HG02852 (cell line): ENCODE results near the gene SLC25A51.

Experiments
- ATAC-seq: cut with Tn5 transposase; IDR thresholded peaks from one replicate; pipeline ENCODE4 v1.9.1; 2021; ENCODE audit warnings: mild to moderate bottlenecking, moderate library complexity; ENCODE audit not compliant: unreplicated experiment

The SLC25A51 gene

DNA sequence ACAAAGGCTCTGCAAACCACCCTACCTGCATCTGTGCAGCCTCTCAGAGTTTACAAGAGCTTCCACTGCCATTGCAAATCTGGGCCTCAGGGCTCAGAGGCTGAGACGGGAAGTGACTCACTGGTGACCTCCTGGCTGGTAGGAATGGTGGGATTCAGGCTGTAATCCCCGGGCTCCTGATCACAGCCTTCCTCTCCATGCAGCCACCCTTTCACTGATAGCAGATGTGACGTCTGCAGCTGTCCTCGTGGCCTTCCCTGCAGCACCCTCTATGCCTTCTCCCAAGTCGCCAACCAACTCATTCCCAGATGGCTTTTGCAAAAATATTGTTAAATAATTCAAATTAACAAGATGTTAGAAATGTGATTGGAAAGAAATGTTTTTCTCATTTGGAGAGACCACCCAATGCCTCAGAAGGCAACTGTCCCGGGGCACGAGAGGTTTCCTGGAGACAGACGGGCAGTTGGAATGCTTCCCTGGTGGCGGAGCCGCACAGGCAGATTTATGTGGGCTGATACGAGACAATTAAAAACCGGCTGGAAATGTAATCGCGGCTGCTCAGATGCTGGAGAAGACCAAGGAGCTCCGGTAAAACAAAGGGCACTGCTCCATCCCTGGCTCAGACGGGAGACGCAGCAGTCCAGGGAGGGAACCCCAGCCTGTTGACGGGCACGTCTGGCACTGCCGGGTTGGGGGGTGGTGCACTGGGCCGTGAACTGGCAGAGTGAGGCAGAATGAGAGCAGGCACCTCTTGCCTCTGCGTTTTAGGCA lies 34.4 kb upstream of the SLC25A51 start:
- ATAC-seq: no peak

DNA sequence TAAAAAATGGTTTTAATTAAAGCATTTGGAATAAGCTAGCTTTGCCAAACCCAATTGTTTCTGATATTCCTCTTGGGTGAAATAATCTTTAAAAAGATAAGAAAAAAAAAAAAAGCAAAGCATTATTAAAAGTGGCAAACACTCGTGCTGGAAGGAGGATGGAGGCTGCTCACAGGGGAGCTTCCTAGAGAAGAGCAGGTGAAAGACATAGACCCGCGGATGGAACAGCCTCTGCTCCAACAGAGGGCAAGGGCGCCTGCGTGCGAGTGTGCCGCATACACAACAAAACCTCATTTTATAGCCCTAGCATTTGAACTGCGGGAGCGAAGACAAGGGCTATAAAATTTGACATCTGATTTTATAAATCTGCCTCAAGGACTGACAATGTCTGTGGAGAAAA lies 33.4 kb upstream of the SLC25A51 start:
- no peak for ATAC-seq

DNA sequence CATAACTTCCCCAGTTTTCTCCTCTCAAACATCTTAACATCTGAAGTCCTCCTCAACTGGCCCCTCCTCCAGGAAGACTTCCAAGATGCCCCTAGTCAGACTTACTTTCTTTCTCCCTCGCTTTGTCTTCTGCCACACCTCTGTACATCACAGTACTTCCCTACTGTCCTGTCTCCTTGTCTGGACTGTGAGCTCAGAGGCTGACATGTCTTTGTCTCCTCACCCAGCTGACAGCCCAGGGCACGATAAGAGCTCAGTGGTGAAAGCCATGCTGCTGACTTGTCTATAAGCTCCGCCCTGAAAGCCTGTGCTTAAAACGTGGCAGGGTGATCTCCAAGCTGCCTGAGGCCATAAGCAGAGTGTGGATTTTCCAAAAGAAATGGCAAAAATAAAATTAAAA lies 33.0 kb upstream of the SLC25A51 start:
- no peak for ATAC-seq

DNA sequence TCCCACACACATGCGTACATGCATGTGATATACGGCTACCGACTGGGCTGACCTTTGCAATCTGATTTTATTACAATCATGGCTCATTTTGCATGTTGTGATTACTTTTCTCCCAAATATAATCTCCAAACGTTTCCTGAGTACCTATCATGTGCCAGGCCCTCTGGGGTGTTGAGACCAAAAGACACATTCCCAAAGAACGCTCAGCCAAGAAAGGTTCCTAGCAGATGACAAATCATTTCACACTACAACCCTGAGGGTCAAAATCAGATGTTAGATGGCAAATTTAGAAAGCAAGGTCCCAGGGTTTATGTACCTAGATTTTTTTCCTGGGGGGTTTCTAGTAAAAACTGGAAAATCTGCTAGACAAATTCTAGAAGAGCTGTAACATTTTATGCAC lies 32.4 kb upstream of the SLC25A51 start:
- ATAC-seq: no peak

DNA sequence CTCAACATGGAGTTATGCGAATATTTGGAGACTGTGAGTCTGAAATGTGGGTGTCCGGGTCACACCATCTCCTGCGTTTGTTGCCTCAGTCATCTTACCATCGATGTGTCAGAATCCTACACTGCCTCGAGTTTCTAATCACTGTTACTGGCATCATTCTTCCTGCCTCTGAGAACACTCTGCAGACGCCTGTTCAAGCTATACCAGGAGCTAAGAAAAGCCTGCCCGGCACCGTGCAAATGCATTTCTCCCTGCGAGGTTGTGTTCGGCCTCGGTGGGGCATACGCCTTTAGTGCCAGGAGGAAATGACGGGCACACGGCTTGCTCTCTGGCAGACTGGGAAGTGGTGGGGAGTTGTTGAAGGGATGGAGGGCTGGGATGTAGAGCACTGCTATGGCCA lies 31.2 kb upstream of the SLC25A51 start:
- ATAC-seq: no peak

DNA sequence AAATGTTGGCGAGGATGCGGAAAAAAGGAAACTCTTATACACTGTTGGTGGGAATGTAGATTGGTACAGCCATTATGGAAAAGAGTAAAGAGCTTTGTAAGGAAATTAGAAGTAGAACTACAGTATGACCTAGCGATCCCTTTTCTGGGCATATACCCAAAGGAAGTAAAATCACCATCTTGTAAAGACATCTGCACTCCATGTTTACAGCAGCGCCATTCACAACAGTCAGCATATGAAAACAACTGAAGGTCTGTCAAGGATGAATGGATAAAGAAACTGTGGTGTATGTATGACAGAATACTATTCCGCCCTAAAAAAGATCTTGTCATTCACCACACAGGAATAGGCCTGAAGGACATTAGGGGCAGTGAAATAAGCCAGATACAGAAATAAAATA lies 27.7 kb upstream of the SLC25A51 start:
- ATAC-seq: no peak

DNA sequence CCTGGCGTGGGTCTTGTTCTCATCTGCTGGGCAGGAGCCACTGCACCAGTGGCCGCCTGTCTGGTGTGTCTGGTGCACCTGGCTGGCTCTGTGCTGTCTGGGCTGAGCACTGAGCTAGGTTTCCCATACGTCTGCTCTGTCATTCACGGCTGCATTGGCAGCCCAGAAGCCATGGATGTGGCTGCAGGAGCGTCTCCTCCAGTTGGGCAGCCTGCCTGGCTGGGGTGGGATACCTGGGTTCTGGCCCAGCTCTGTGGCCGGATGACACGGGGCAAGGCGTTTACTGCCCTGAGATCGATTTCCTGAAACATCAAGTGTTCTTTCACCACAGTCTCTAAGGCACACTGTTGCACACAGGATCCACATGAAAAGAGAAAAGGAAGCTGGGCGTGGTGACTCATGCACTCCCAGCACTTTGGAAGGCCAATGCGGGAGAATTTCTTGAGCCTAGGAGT lies 25.5 kb upstream of the SLC25A51 start:
- no peak for ATAC-seq

DNA sequence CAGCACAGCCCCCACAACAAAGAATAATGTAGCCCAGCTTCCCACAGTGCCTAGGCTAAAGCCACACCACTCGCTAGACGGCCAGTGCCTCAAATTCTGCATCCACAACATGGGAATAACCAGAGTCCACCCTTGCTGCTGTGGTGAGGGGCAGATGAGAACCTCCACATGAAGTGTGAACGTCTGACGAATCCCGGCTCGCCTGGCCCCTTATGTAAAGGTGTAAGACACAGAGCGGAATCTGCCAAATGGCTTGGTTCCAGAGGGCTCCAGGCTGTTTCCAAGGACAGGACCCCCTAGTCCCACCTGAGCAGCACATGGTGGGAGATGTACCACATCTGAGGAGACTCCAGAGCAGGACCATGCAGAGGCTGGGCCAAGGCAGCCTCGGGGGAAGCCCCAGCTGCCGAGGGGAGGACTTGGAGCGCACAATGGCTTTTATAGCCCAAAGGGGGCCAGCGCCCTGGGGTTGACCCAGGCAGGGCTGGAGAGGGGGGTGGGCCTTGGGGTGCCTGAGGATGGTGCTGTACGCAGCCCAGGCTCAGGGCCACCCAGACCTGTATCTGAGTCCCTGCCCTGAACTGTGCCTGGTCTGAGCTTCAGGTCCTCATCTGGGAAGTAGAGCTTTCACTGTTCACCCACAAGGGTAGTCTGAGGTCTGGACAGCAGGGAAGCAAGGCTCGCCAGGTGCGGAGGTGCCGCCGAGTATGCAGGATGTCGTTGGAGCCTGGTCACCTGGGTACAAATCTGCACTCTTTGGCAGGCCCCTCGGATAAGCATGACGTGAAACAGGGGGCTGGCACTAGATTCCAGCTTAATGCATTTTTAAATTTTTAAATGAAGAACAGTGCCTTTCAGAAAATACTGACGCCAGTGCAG lies 24.9 kb upstream of the SLC25A51 start:
- ATAC-seq: no peak

DNA sequence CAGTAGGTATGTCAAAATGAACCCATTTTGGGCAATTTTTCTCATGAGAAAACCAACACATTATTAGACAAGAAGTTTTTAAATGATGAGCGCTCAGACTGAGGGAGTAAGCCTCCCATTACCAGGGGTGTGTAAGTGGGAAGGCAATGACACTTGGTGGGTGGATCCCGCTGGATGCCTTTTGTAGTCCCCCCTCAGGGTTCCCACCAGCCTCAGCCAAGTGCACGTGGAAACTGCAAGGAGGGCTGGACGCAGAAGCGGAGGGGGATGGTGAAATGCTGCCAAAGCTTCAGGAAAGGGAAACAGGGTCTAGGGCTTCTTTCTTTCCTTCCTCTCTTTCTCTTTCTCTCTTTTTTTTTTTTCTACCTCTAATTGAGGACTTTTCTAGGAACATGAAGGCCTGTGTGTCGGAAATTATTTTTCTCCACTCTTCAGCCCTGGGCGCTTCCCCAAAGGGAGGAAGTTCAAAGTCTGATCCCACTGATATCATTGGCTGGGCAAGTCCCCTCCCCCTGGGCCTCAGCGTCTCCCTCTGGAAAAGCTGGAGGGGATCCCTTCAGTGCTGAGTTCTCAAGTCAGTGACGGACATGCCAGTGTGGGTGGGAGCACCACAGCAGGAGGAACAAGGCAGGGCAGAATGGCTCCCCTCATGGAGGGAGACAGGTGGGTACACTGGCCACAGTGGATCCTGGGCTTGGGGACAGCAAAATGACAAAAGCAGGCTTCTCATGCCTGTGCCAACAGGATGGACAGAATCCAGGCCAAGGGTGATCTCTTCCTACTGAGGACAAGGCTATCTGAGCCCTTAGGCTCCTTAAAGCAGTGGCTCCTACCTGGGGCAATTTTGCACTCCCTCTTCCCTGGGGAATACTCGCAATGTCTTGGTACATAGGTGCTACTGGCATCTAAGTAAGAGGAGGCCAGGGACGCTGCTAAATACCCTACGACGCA lies 23.9 kb upstream of the SLC25A51 start:
- no peak for ATAC-seq

DNA sequence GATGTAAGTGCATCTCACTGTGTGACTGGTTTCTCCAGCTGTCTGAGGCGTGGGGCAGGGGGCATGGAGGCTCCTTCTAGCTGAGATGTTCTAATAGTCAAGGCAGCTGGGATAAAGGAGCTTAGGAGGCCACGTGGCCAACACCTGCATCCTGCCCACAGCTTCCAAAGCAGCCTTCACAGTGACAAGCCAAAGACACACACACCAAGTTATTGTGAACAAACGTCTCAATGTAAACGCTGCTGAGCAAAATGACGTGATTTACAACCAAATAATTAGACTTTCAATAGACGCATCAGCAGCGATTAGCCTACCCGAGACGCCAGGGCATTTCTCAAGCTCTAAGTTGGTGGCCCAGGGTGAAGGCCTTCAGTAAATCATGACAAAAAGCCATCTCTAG lies 23.2 kb upstream of the SLC25A51 start:
- no peak for ATAC-seq

DNA sequence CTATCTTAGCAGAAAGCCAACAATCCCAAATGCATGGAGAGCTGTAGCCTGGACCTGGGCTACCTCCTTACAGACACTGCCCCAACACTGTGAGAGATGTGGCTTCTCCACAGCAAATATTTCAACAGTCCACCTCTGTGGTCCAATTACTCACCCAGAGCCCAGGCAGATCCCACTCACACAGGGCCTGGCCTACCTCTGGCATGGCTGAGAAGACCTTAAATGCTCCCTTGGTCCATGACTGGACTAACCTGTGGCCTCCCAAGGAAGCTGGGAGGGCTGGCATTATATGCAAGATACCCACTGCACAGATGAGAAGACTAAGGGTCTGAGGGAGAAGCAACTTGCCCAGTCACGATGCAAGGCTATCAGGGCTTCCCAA lies 22.8 kb upstream of the SLC25A51 start:
- no peak for ATAC-seq

DNA sequence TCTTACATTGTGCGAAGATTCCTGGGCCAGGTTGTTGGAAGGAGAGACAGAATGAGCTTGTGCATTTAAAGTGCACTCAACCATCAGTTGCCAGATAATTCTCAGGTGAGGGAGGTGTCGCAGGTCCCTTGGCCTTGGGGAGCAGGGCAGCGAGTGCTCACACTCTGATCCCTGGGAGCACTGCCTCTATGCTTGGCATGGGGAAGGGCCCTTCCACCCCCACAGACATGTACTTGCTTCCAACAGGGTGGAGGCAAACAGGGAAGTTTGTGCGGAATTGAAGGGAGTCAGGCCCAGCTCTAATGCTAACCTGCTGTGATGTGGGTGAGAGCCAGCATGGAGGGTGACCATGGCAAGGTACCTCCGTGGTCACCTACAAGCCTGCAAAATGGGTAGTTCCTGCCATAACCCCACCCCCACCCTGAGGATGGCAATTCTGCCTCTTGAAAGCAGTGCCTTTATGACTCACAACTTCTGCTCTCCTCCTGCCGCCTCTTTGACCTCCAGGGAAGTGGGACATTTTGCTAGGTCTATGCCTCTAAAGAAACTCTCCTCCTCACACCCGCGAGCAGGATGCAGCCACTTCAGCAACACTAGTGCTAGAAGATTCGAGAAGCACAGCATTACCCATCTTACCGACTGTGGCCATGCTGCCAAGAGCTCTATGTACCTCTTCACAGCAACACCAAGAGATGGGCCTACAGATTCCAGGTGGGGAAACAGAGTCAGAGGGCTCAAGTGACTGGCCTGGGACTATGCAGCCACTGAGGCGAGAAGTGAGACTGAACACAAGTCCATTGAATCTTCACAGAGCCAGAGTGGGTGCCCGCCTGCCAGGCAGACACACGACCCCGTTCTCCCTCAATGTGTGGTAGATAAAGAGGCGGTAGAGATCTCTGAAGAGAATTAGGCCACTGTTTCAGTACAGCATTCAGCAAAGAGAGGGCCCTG lies 22.1 kb upstream of the SLC25A51 start:
- no peak for ATAC-seq

DNA sequence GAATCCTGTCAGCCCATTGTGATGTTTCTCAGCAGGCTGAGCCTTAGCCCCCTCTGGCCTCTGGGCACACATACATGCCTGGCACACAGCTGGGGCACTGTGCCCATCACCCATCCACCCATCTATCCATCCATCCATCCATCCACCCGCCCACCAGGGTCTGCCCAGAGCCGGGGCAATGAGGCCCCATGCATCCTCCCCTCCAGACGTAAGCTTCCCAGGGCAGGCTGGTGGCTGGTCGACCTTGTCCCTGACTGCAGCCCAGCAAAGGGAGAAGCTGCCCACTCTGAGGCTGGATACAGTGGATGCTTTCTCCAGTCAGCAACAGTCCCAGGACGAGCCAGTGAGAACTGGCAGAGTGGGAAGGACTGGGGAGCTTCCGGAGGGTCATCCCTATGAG lies 21.1 kb upstream of the SLC25A51 start:
- ATAC-seq: no peak

DNA sequence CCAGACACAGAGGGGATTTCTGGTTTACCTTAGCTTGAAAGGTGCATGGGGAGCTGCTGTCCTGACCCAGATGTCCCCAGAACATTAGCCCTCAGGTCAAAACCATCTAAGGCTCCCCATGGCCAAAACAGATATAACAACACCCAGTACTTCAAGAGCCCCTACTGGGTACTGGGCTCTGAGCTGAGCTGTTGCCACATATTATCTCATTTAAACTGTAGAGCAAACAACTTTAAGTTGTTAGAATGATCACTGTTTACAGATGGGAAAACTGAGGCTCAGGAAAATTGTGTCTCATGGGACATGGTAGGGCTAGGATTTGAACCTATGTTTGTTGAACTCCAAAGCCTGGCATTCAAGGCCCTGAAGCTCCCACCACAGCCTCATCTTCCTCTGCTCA lies 20.6 kb upstream of the SLC25A51 start:
- ATAC-seq: no peak

DNA sequence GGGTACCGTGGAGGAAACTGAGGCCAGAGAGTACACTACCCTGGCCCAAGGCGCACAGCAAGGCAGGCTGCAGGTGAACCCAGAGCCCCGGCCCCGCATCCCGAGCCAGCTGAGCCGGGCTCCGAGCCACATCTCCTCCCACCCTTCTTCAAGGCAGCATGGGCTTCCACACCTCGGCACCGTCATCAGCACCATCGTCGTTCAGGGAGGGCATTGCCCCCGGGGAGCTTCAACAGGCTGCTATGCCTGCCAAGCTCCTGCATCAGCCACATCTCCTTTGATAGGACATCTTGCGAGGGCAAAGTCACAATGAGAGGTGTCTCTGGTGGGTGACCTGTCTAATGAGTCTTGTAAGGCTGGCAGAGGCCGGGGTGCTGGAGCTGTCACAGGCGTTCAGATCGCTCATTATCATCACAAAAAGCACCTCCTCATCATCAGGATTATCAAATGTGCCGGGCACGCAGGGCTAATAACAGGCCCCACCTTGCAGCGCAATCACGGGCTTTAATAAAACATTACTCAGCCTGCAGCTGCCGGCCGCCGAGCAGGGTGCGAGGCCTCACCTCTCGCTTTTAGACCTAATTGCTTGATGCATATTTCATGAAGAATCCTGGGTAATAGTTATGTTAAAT lies 20.0 kb upstream of the SLC25A51 start:
- no peak for ATAC-seq

DNA sequence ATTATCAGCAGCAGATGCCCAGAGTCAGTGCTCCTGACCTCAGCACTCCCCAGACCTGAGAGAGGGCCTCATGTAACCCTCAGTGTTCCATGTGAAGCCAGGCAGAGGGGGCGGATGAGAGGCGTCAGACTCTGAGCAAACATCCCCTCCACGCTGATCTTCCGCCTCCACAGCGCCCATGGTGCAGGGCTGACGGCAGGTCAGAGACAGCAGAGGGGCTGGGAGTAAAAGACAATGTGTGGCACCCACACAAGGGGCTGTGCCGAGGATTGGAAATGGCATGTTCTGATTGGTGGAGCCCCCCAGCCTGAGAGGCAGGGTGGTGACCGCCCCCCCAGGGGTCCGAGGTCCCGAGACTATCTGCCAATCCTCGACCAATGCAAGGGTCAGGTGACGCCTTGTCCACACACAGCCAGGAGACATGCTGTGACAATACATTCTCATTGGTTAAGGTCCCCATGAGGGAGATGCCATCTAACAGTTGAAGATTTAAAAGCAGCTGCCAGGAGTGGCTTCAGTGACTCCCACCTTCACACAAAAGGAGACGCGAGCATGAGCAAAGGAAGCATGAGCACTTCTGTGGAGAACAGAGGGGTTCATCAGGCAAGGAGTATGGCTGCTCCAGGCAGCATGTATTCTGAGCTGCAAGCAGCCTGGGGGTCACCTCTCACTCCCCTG lies 19.3 kb upstream of the SLC25A51 start:
- no peak for ATAC-seq

DNA sequence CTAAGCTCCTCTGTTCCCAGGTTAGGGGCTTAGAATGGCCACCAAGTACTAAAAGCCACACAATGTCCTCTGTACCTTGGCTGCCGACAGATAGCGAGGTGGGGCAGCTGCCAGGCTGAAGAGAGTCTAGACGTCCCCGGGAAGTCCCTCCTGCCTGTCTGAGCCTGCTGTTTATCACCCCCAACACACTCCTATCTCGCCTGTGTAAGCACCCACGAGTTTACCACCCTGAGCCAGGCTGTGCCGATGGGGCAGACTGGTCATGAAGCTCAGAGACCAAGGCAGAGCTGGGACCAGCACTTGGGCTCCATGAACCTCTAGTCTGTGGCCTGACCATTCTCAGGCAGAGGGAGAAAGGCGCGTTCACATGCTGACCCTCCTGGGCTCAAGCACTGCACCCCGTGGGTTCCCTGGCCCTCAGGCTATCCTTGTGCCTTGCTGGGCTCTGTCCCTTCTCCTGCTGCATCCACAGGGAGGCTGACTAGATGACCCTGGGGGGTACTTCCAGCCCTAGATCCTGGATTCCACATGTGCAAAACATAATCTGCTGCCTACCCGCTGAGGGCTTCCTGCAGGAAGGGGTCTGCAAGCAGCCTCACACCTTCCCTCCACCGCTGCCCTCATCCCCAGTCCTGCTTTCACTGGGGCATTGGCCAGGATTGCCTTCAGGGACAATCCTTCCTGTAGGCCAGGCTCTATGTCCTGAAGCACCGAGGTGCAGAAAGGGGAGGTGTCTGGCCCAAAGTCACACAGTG lies 18.6 kb upstream of the SLC25A51 start:
- ATAC-seq: no peak
